Measurements from ENCODE around the gene TMPRSS3.

TMPRSS3 gene

DNA sequence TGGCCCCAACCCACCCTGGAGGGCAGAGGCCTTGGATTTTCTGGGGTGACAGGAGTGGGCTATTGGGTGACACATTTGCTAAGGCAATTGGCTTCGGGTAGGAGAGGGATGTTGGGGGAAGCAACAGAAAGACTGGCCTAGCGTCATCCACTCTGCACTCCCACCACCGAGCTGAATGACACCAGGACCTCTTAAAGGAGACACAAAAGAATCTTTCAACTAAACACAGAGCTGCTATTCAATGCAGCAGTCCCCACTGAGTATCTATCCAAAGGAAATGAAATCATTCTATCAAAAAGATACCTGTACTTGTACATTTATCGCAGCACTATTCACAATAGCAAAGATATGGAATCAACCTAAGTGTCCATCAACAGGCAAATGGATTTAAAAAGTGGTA is 51.2 kb downstream of the TMPRSS3 start:
- TF ChIP-seq, protein P1, sequence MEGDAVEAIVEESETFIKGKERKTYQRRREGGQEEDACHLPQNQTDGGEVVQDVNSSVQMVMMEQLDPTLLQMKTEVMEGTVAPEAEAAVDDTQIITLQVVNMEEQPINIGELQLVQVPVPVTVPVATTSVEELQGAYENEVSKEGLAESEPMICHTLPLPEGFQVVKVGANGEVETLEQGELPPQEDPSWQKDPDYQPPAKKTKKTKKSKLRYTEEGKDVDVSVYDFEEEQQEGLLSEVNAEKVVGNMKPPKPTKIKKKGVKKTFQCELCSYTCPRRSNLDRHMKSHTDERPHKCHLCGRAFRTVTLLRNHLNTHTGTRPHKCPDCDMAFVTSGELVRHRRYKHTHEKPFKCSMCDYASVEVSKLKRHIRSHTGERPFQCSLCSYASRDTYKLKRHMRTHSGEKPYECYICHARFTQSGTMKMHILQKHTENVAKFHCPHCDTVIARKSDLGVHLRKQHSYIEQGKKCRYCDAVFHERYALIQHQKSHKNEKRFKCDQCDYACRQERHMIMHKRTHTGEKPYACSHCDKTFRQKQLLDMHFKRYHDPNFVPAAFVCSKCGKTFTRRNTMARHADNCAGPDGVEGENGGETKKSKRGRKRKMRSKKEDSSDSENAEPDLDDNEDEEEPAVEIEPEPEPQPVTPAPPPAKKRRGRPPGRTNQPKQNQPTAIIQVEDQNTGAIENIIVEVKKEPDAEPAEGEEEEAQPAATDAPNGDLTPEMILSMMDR (IDR thresholded peaks at IDR 0.05; ENCODE audit: low read depth, low read length), result no peak
- H3K4me3 ChIP-seq (ENCODE audit: low read depth, low read length), result no peak overlapping the region

DNA sequence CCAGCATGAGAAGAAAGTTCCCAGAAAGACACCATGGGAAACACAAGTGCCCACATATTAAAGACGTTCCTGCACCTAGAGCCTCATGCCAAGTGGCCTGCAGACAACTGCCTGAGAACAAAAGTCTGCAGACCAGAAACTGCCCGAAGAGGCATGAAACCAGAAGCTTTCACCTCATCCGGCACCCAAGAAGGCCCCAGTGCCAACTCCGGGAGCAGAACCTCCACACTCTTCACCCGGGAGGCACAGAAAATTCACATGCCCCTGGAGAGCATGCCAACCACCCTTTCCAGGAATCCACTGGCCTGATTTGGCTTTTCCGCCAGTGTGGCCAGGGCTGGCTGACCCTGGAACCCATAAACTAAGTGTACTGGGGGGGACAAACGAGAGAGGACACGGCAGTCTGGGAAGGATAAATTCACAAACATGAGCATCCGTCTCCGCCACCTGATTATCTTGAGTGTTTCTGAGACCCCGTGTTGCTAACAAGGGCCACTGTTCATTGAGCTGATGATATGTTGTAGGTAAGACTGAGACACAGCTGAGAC is 51.8 kb downstream of the TMPRSS3 start:
- TF ChIP-seq, protein P1 (IDR thresholded peaks at IDR 0.05; ENCODE audit: low read depth, low read length), result no peak
- H3K4me3 ChIP-seq (ENCODE audit: low read depth, low read length), result no peak overlapping the region

DNA sequence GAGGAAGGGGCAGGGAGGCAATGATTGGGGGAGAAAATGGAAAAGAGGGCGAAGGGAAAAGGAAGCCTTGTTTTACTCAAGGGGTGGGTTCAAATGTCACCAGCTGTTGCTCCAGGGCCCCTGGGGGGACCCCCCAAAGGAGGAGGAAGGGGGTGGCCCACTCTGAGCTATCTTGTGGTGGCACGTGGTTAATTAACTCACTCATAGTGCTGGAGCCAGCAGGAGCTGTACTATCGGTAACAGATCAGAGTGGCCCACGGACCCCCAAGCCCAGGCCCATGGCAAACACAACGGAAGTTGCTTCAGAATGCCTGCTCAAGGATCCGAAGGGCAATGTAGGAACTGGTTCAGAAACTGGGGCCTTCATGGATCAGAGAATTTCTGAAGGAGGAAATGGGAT is 52.3 kb downstream of the TMPRSS3 start:
- TF ChIP-seq, protein P1 (IDR thresholded peaks at IDR 0.05; ENCODE audit: low read depth, low read length), result no peak
- H3K4me3 ChIP-seq (ENCODE audit: low read depth, low read length), result no peak overlapping the region

DNA sequence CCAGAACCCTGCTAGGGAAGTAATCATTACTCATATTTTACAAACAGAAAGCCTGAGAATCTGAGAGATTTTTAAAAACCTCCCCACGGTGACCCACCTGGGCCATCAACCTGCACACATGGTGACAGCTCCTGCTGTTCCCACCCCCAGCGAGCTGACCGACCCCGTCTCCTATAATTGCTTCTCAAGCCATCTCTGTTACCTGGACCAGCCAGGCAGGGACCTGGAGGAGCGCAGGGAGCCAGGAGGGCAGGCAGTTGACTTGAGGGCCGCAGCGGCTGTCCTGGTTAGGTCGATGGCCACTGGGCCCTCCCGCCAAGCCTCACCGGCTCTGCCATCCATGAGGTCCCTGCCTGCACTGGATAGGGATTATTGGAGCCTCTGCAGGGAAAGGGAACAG is 52.8 kb downstream of the TMPRSS3 start:
- H3K4me3 ChIP-seq (ENCODE audit: low read depth, low read length), result no peak overlapping the region
- TF ChIP-seq, protein P1 (IDR thresholded peaks at IDR 0.05; ENCODE audit: low read depth, low read length), result no peak

DNA sequence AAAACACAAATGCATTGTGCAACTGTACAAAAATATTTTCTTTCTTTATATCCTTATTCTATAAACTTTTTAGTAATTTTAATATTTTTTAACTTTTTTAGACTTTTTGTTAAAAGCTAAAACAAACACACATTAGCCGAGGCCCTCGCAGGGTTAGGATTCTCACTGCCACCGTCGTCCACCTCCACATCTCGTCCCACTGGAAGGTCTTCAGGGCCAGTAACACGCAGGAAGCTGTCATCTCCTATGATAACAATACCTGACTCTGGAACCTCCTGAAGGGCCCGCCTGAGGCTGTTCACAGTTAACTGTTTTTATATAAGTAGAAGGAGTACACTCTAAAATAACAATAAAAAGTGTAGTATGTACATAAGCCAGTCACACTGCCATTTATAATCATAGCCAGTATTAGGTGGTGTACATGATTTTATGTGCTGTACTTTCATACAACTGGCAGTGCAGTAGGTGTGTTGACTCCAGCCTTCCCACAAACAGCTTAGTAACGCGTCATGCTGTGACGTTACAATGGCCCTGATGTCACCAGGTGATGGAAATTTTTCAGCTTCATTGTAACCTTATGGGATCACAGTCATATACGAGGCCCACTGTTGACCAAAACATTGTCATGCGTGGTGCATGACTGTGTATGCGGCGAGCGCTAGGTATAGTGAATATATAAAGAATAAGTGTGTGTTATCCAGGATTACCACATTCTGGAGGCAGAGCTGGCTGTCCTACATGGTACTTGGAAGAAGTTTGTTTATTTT is 53.9 kb downstream of the TMPRSS3 start:
- TF ChIP-seq, protein P1 (IDR thresholded peaks at IDR 0.05; ENCODE audit: low read depth, low read length), result no peak
- no peak overlapping the region for H3K4me3 ChIP-seq (ENCODE audit: low read depth, low read length)

DNA sequence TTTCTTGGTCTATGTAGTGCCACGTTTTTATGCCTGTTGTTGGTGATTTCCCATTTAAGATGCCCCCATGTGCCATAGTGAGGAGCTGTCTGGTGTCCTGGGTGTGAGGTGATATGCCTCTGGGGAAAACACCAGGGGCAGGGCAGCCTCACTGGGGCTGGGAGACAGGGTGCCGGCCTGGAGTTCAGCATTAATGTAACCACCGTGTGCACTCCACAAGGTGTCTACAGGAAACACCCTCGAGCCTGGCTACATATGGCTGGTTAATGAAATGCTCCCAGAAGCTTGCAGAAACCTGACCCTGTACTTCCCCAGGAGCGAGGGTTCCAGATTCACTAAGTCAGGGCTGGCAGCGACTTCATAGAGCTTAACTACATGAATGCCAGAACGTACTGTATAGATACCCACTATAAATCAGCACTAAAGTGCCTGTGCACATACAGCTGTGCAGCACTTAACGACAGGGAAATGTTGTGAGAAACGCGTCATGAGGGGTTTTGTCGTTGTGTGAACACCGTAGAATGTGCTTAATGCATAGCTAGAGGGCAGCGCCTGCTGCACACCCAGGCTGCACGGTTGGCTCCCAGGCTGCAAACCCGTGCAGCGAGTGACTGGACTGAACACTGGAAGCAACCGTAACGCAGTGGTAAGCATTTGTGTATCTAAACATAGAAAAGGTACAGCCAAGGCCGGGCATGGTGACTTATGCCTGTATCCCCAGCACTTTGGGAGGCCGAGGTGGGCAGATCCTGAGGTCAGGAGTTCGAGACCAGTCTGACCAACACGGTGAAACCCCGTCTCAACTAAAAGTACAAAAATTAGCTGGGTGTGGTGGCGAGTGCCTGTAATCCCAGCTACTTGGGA is 55.4 kb downstream of the TMPRSS3 start:
- TF ChIP-seq, protein P1 (IDR thresholded peaks at IDR 0.05; ENCODE audit: low read depth, low read length), result no peak

More for the DNA sequence above, 55.4 kb downstream of the TMPRSS3 start:
- no peak overlapping the region for H3K4me3 ChIP-seq (ENCODE audit: low read depth, low read length)

All from WI38 (cell line).